Measurements from ENCODE around the gene ENTPD3. TPM values are rescaled to one million over a fixed set of nuclear protein-coding genes. Genes with fewer than 3 reads are reported as not detected.

Gene ENTPD3
- total RNA-seq, 1 donor from 2014 or later = not detected

GRCh38 chr3:40358454-40358853, 28.5 kb upstream of the ENTPD3 start:
- Mint-ChIP-seq H3K4me3 (no peak overlapping the region), H3K27ac (no peak overlapping the region), H3K4me1 (no peaks in the 10 kb centered on the region), H3K9me3 (no peaks in the 10 kb centered on the region), H3K27me3 (ENCODE audit: insufficient read depth, low read depth) (peaks cover 4% of the 10 kb centered on the region), H3K36me3 (no peaks in the 10 kb centered on the region)
- Histone ChIP-seq H3F3A (ENCODE audit: low read depth) (no peaks in the 10 kb centered on the region), H3K27me3 (no peaks in the 10 kb centered on the region), H2AFZ (replicated peaks) (no peak overlapping the region), H3K36me3 (no peaks in the 10 kb centered on the region), H3K27ac (no peak overlapping the region), H3K9me3 (ENCODE audit: low read depth) (no peaks in the 10 kb centered on the region), H4K20me1 (ENCODE audit: low read depth) (no peaks in the 10 kb centered on the region), H3K4me1 (no peaks in the 10 kb centered on the region), H3K4me2 (no peak overlapping the region), H3K79me2 (ENCODE audit: low read depth) (no peaks in the 10 kb centered on the region), H3K4me3 (no peak overlapping the region), H3K9ac (no peak overlapping the region)
- TF ChIP-seq EZH2phosphoT487 (IDR thresholded peaks at IDR 0.05) (no peak), EZH2 (IDR thresholded peaks at IDR 0.05) (no peak), CTCF (IDR thresholded peaks at IDR 0.05) (no peak)
- DNase-seq (ENCODE audit: low spot score) = no peak

GRCh38 chr3:40363674-40364073, 23.3 kb upstream of the ENTPD3 start:
- no peak overlapping the region for H3K27ac Mint-ChIP-seq

GRCh38 chr3:40366203-40367162, 20.5 kb upstream of the ENTPD3 start:
- Histone ChIP-seq H3K4me3 (no peak overlapping the region), H3K27ac (no peak overlapping the region), H3K27me3 (no peaks in the 10 kb centered on the region), H3K9me3 (ENCODE audit: low read depth) (no peaks in the 10 kb centered on the region), H3F3A (ENCODE audit: low read depth) (no peaks in the 10 kb centered on the region), H3K4me1 (no peaks in the 10 kb centered on the region), H3K4me2 (no peak overlapping the region), H3K79me2 (ENCODE audit: low read depth) (no peaks in the 10 kb centered on the region), H2AFZ (replicated peaks) (no peak overlapping the region), H4K20me1 (ENCODE audit: low read depth) (no peaks in the 10 kb centered on the region), H3K9ac (no peak overlapping the region), H3K36me3 (no peaks in the 10 kb centered on the region)
- H3K9me3 Mint-ChIP-seq = peaks cover 3% of the 10 kb centered on the region
- H3K27me3 Mint-ChIP-seq (ENCODE audit: insufficient read depth, low read depth) = no peaks in the 10 kb centered on the region
- H3K4me3 Mint-ChIP-seq = no peak overlapping the region
- H3K36me3 Mint-ChIP-seq = no peaks in the 10 kb centered on the region
- no peaks in the 10 kb centered on the region for H3K4me1 Mint-ChIP-seq
- H3K27ac Mint-ChIP-seq = no peak overlapping the region
- TF ChIP-seq CTCF (IDR thresholded peaks at IDR 0.05) = no peak
- TF ChIP-seq EZH2phosphoT487 (IDR thresholded peaks at IDR 0.05) = no peak
- TF ChIP-seq EZH2 (IDR thresholded peaks at IDR 0.05) = no peak
- DNase-seq (ENCODE audit: low spot score) = no peak

More at GRCh38 chr3:40363674-40364073, 23.3 kb upstream of the ENTPD3 start:
- no peaks in the 10 kb centered on the region for H3K79me2 ChIP-seq (ENCODE audit: low read depth)
- H4K20me1 ChIP-seq (ENCODE audit: low read depth) = no peaks in the 10 kb centered on the region
- no peaks in the 10 kb centered on the region for H3F3A ChIP-seq (ENCODE audit: low read depth)
- no peaks in the 10 kb centered on the region for H3K27me3 ChIP-seq
- Mint-ChIP-seq H3K27me3 (ENCODE audit: insufficient read depth, low read depth) (no peaks in the 10 kb centered on the region), H3K4me1 (no peaks in the 10 kb centered on the region), H3K4me3 (no peak overlapping the region), H3K9me3 (no peaks in the 10 kb centered on the region), H3K36me3 (no peaks in the 10 kb centered on the region)
- H3K4me3 ChIP-seq = no peak overlapping the region
- H3K9me3 ChIP-seq (ENCODE audit: low read depth) = no peaks in the 10 kb centered on the region
- no peaks in the 10 kb centered on the region for H3K4me1 ChIP-seq
- no peak overlapping the region for H3K4me2 ChIP-seq
- H3K9ac ChIP-seq = no peak overlapping the region
- no peak overlapping the region for H3K27ac ChIP-seq
- H3K36me3 ChIP-seq = no peaks in the 10 kb centered on the region
- H2AFZ ChIP-seq (replicated peaks) = no peak overlapping the region
- TF ChIP-seq EZH2 (IDR thresholded peaks at IDR 0.05) (no peak), EZH2phosphoT487 (IDR thresholded peaks at IDR 0.05) (no peak), CTCF (IDR thresholded peaks at IDR 0.05) (no peak)
- DNase-seq (ENCODE audit: low spot score) = no peak

Measured in neural progenitor cell (in vitro differentiated cells).